ENCODE measurements around the gene SETBP1.

SETBP1 gene

DNA sequence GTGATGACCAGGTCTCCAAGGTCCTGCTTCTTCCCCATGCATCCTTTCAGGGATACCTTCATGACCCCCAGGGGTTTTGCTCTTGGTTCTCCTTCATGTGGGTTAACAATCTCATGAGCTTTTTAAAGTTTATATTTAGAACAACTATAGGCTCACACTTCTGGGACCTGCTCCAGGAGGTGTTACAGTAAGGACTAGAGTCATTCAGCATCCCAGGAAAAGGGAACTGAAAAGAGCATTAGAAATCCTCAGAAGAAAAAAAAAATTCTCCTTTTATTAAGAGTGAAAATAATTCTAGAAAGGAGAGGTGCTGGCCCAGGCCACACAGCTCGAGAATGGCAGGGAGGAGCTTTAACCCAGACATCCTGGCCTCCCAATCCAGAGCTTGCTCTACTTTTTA is 66.5 kb downstream of the SETBP1 start:
- no peak for DNase-seq
- Histone ChIP-seq H3K23ac (ENCODE audit: low read length in 2 of 2) (no peak overlapping the region), H3K9ac (ENCODE audit: low read length) (no peak overlapping the region), H3K4me2 (ENCODE audit: low read length, poor library complexity, severe bottlenecking) (no peak overlapping the region), H4K8ac (ENCODE audit: low read length) (no peak overlapping the region), H2BK12ac (ENCODE audit: low read length in 2 of 2) (no peak overlapping the region), H3K9me3 (ENCODE audit: control insufficient read depth, low read length) (no peaks in the 10 kb centered on the region), H4K91ac (ENCODE audit: low read length) (no peak overlapping the region), H2BK15ac (ENCODE audit: low read depth, poor library complexity, severe bottlenecking) (no peak overlapping the region), H3K14ac (ENCODE audit: low read length in 2 of 2) (no peak overlapping the region), H2AK5ac (ENCODE audit: low read length, severe bottlenecking) (no peak overlapping the region), H3K18ac (ENCODE audit: low read depth in 1 of 2, low read length in 2 of 2) (no peak overlapping the region), H2BK120ac (ENCODE audit: low read depth, low read length) (no peak overlapping the region), H2AFZ (ENCODE audit: low read depth, low read length) (no peak overlapping the region), H2BK5ac (ENCODE audit: low read depth, low read length, poor library complexity, severe bottlenecking) (no peak overlapping the region), H3K79me1 (replicated peaks; ENCODE audit: low read length, poor library complexity, severe bottlenecking) (peaks cover 40% of the 10 kb centered on the region), H3K4ac (ENCODE audit: low read depth in 1 of 2, low read length in 2 of 2) (no peak overlapping the region), H3K4me3 (ENCODE audit: insufficient read depth in 1 of 2, low read depth in 1 of 2, low read length in 2 of 2) (no peak overlapping the region), H3K27me3 (ENCODE audit: control insufficient read depth in 1 of 2, insufficient read depth in 1 of 2, low read length in 2 of 2) (no peaks in the 10 kb centered on the region), H3K27ac (ENCODE audit: low read length, poor library complexity, severe bottlenecking) (no peak overlapping the region), H3K4me1 (ENCODE audit: control insufficient read depth, insufficient read depth, low read depth, low read length) (peaks cover 17% of the 10 kb centered on the region), H3K36me3 (ENCODE audit: control insufficient read depth in 1 of 2, insufficient read depth in 2 of 2, low read depth in 1 of 2, low read length in 2 of 2) (peaks cover 3 to 5% of the 10 kb centered on the region in 2 experiments)
- WGBS = 67% methylated on average over 1 of the region's 1 CpG

DNA sequence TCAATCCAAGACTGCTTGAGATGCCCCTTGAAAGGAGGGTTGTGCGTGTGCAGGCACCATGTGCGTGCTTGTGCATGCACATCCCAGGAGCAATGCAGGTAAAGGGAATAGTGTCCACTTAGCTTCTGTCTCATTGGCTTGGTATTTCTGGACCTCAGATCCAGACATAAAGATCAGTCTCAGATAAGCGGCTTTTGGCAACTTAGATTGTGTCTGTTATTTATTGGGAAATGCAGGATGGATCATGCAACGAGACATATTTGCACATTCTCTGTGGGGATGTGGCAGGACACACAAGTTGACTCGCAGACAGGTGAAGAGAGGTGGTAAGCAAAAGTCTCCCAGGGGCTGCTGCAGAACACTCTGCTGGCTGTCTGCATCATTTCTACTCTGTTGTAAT is 67.9 kb downstream of the SETBP1 start:
- no peak overlapping the region for H3K4ac ChIP-seq (ENCODE audit: low read depth in 1 of 2, low read length in 2 of 2)
- no peak overlapping the region for H3K9ac ChIP-seq (ENCODE audit: low read length)
- H4K8ac ChIP-seq (ENCODE audit: low read length) = no peak overlapping the region
- H2BK12ac ChIP-seq (ENCODE audit: low read length in 2 of 2) = no peak overlapping the region
- no peak overlapping the region for H3K4me3 ChIP-seq (ENCODE audit: insufficient read depth in 1 of 2, low read depth in 1 of 2, low read length in 2 of 2)
- no peak overlapping the region for H4K91ac ChIP-seq (ENCODE audit: low read length)
- no peak overlapping the region for H3K14ac ChIP-seq (ENCODE audit: low read length in 2 of 2)
- no peak overlapping the region for H2AFZ ChIP-seq (ENCODE audit: low read depth, low read length)
- no peaks in the 10 kb centered on the region for H3K27me3 ChIP-seq (ENCODE audit: control insufficient read depth in 1 of 2, insufficient read depth in 1 of 2, low read length in 2 of 2)
- no peak overlapping the region for H2BK15ac ChIP-seq (ENCODE audit: low read depth, poor library complexity, severe bottlenecking)
- no peak overlapping the region for H3K4me2 ChIP-seq (ENCODE audit: low read length, poor library complexity, severe bottlenecking)
- WGBS = 83% methylated on average over 5 of the region's 5 CpGs
- H3K4me1 ChIP-seq (ENCODE audit: control insufficient read depth, insufficient read depth, low read depth, low read length) = peaks cover 10% of the 10 kb centered on the region
- DNase-seq = no peak
- no peaks in the 10 kb centered on the region for H3K9me3 ChIP-seq (ENCODE audit: control insufficient read depth, low read length)
- H3K36me3 ChIP-seq (ENCODE audit: control insufficient read depth in 1 of 2, insufficient read depth in 2 of 2, low read depth in 1 of 2, low read length in 2 of 2) = peaks cover 3 to 5% of the 10 kb centered on the region in 2 experiments
- H2BK120ac ChIP-seq (ENCODE audit: low read depth, low read length) = no peak overlapping the region
- no peak overlapping the region for H2AK5ac ChIP-seq (ENCODE audit: low read length, severe bottlenecking)
- peaks cover 44% of the 10 kb centered on the region for H3K79me1 ChIP-seq (replicated peaks; ENCODE audit: low read length, poor library complexity, severe bottlenecking)
- peak overlapping the region in 1 of 2 experiments; percentile 32 for H3K18ac ChIP-seq (ENCODE audit: low read depth in 1 of 2, low read length in 2 of 2)
- H3K23ac ChIP-seq (ENCODE audit: low read length in 2 of 2) = no peak overlapping the region
- H3K27ac ChIP-seq (ENCODE audit: low read length, poor library complexity, severe bottlenecking) = no peak overlapping the region
- H2BK5ac ChIP-seq (ENCODE audit: low read depth, low read length, poor library complexity, severe bottlenecking) = no peak overlapping the region

DNA sequence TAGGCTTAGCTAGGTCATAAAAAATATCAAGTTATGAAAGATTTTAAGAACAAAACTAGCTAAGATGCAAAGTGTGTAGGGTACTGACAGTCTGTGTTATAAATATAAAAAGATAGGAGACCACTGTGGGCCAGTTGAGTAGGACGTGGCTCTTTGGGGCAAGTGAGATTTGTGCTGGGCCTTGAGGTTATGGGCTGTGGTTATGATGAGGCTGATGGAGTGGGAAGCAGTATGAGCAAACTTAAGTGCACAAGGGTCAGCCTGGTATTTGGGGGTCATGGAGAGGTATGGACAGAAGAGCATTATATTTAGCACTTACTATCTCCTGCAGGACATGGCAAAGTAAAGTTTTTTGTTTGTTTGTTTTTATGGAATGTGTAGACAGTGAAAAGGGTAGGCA is 70.1 kb downstream of the SETBP1 start:
- DNase-seq = no peak
- WGBS = 91% methylated on average over 1 of the region's 1 CpG

DNA sequence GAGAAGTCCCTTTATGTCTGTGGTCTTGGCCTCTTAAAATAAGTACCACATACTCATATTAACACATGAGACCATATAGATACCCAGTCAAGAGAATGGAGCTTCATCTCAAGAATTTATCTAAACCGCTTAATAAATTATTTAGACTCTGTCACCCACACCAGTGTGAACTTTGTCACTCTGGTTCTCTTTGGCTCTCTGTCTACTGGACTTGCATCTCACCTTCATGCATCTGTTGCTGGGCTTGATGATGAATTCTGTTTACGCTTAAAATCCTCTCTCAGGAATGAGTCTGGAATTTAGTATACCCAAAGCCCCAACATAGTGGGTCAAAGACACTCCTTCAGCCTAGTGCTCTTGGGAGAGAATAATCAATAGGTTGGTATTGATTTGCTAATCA is 73.9 kb downstream of the SETBP1 start:
- H4K91ac ChIP-seq (ENCODE audit: low read length) = no peak overlapping the region
- no peaks in the 10 kb centered on the region for H3K36me3 ChIP-seq (ENCODE audit: control insufficient read depth in 1 of 2, insufficient read depth in 2 of 2, low read depth in 1 of 2, low read length in 2 of 2)
- H3K79me1 ChIP-seq (replicated peaks; ENCODE audit: low read length, poor library complexity, severe bottlenecking) = peaks cover 38% of the 10 kb centered on the region
- no peak overlapping the region for H2AK5ac ChIP-seq (ENCODE audit: low read length, severe bottlenecking)
- H3K27ac ChIP-seq (ENCODE audit: low read length, poor library complexity, severe bottlenecking) = no peak overlapping the region
- H3K4me3 ChIP-seq (ENCODE audit: insufficient read depth in 1 of 2, low read depth in 1 of 2, low read length in 2 of 2) = no peak overlapping the region
- H3K9ac ChIP-seq (ENCODE audit: low read length) = no peak overlapping the region
- no peak overlapping the region for H2BK120ac ChIP-seq (ENCODE audit: low read depth, low read length)
- WGBS = 98% methylated on average over 2 of the region's 2 CpGs
- H4K8ac ChIP-seq (ENCODE audit: low read length) = no peak overlapping the region
- no peak overlapping the region for H3K4me2 ChIP-seq (ENCODE audit: low read length, poor library complexity, severe bottlenecking)
- H3K18ac ChIP-seq (ENCODE audit: low read depth in 1 of 2, low read length in 2 of 2) = no peak overlapping the region
- no peak overlapping the region for H2BK5ac ChIP-seq (ENCODE audit: low read depth, low read length, poor library complexity, severe bottlenecking)
- no peaks in the 10 kb centered on the region for H3K9me3 ChIP-seq (ENCODE audit: control insufficient read depth, low read length)
- no peaks in the 10 kb centered on the region for H3K27me3 ChIP-seq (ENCODE audit: control insufficient read depth in 1 of 2, insufficient read depth in 1 of 2, low read length in 2 of 2)
- no peak overlapping the region for H3K14ac ChIP-seq (ENCODE audit: low read length in 2 of 2)
- H2AFZ ChIP-seq (ENCODE audit: low read depth, low read length) = no peak overlapping the region
- no peak overlapping the region for H3K4ac ChIP-seq (ENCODE audit: low read depth in 1 of 2, low read length in 2 of 2)
- no peak overlapping the region for H2BK15ac ChIP-seq (ENCODE audit: low read depth, poor library complexity, severe bottlenecking)
- no peak overlapping the region for H3K23ac ChIP-seq (ENCODE audit: low read length in 2 of 2)
- DNase-seq = no peak
- no peak overlapping the region for H2BK12ac ChIP-seq (ENCODE audit: low read length in 2 of 2)
- H3K4me1 ChIP-seq (ENCODE audit: control insufficient read depth, insufficient read depth, low read depth, low read length) = no peaks in the 10 kb centered on the region

More for the DNA sequence above, 70.1 kb downstream of the SETBP1 start:
- peaks cover 0 to 3% of the 10 kb centered on the region in 2 experiments for H3K36me3 ChIP-seq (ENCODE audit: control insufficient read depth in 1 of 2, insufficient read depth in 2 of 2, low read depth in 1 of 2, low read length in 2 of 2)
- H4K91ac ChIP-seq (ENCODE audit: low read length) = no peak overlapping the region
- no peak overlapping the region for H2BK120ac ChIP-seq (ENCODE audit: low read depth, low read length)
- no peak overlapping the region for H2BK12ac ChIP-seq (ENCODE audit: low read length in 2 of 2)
- H2BK5ac ChIP-seq (ENCODE audit: low read depth, low read length, poor library complexity, severe bottlenecking) = no peak overlapping the region
- H3K14ac ChIP-seq (ENCODE audit: low read length in 2 of 2) = no peak overlapping the region
- H3K4ac ChIP-seq (ENCODE audit: low read depth in 1 of 2, low read length in 2 of 2) = no peak overlapping the region
- H3K27me3 ChIP-seq (ENCODE audit: control insufficient read depth in 1 of 2, insufficient read depth in 1 of 2, low read length in 2 of 2) = no peaks in the 10 kb centered on the region
- H3K4me2 ChIP-seq (ENCODE audit: low read length, poor library complexity, severe bottlenecking) = no peak overlapping the region
- H3K4me1 ChIP-seq (ENCODE audit: control insufficient read depth, insufficient read depth, low read depth, low read length) = no peaks in the 10 kb centered on the region
- H3K9ac ChIP-seq (ENCODE audit: low read length) = no peak overlapping the region
- peaks cover 37% of the 10 kb centered on the region for H3K79me1 ChIP-seq (replicated peaks; ENCODE audit: low read length, poor library complexity, severe bottlenecking)
- H3K4me3 ChIP-seq (ENCODE audit: insufficient read depth in 1 of 2, low read depth in 1 of 2, low read length in 2 of 2) = no peak overlapping the region
- H3K18ac ChIP-seq (ENCODE audit: low read depth in 1 of 2, low read length in 2 of 2) = no peak overlapping the region
- no peak overlapping the region for H2BK15ac ChIP-seq (ENCODE audit: low read depth, poor library complexity, severe bottlenecking)
- H2AK5ac ChIP-seq (ENCODE audit: low read length, severe bottlenecking) = no peak overlapping the region
- H2AFZ ChIP-seq (ENCODE audit: low read depth, low read length) = no peak overlapping the region
- no peak overlapping the region for H3K27ac ChIP-seq (ENCODE audit: low read length, poor library complexity, severe bottlenecking)
- H4K8ac ChIP-seq (ENCODE audit: low read length) = no peak overlapping the region
- H3K9me3 ChIP-seq (ENCODE audit: control insufficient read depth, low read length) = no peaks in the 10 kb centered on the region
- no peak overlapping the region for H3K23ac ChIP-seq (ENCODE audit: low read length in 2 of 2)
